Activated T-cell treated with anti-CD3 and anti-CD28 coated beads, Interleukin-2, amount 50 U/mL, for 4 hours (primary cell): ENCODE results near the gene CDHR3. TPM values are rescaled to one million over a fixed set of nuclear protein-coding genes. Genes with fewer than 3 reads are reported as not detected.

Experiments
- ATAC-seq, 2 donors: fragments of 200-7000 bp; cut with Tn5 transposase; one replicate each; pipeline ENCODE4 v1.10.0; 2021
- DNase-seq: peaks from one replicate; pipeline ENCODE4 v3.0.0-alpha.2; 2020
- H3K27me3 Mint-ChIP-seq: one replicate; pipeline ENCODE4 v1.8.0; 2021; ENCODE audit warnings: low read depth, mixed read lengths
- H3K36me3 Mint-ChIP-seq: one replicate; pipeline ENCODE4 v1.8.0; 2022; ENCODE audit warnings: mixed read lengths; ENCODE audit not compliant: insufficient read depth
- H3K4me1 Mint-ChIP-seq: one replicate; pipeline ENCODE4 v1.8.0; 2021; ENCODE audit warnings: low read depth, mixed read lengths
- H3K4me3 Mint-ChIP-seq: one replicate; pipeline ENCODE4 v1.8.0; 2021; ENCODE audit warnings: mild to moderate bottlenecking, moderate library complexity, mixed read lengths
- H3K9me3 Mint-ChIP-seq: one replicate; pipeline ENCODE4 v1.8.0; 2021; ENCODE audit warnings: mixed read lengths
- total RNA-seq, 3 donors: library from RNA; stranded (reverse); gene quantifications; one replicate each; pipeline ENCODE4 v1.2.1, GENCODE V29; 2021

CDHR3 gene
- total RNA-seq, 3 donors from 2014 or later, result 0.56 to 0.66 (median 0.63) TPM

DNA sequence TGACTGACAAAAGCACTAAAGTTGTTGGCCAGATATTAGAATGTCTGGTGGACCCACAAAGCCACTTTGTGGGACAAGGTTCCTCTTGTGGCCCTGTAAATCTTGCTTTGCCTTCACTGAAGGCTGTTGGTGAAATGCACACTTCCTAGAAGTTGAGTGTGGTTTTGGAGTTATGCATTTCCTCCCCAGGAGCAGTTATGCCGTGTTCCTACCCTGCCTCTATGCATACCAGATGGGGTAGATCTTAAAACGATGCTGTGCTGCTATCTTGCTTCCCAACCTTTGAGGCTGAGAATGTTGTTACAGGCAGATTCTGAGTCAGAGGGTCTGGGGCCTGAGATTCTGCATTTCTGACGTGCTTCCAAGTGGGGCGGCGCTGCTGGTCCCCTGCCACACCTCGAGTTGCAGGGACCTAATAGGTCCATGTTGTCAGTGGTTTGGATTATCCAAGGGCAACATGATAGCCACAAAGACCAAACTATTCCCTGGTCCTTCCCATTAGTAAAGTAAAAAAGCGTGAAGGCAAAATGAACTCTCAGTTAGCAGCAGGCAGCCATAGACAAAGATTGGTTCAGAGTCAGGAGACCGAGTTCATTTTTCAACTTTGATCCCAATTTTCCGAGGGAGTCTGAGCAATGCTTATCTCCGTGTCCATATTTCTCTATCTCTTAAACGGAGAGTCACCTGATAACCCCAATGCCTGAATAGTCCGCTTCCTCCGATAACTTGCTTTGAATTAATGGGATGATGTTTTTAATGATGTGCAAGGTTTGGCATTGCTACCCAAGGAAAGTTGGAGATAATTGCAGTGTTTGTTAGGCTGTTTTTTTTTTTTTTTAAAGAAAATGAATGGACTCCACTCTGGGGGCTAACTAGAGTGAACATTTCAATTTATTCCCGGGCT, 55.8 kb downstream of the CDHR3 start:
- Mint-ChIP-seq H3K4me3 (no peak overlapping the region), H3K27me3 (peaks cover 1% of the 10 kb centered on the region), H3K4me1 (peaks cover 65% of the 10 kb centered on the region), H3K36me3 (no peaks in the 10 kb centered on the region), H3K9me3 (no peaks in the 10 kb centered on the region)
- no peak for ATAC-seq
- no peak for DNase-seq

DNA sequence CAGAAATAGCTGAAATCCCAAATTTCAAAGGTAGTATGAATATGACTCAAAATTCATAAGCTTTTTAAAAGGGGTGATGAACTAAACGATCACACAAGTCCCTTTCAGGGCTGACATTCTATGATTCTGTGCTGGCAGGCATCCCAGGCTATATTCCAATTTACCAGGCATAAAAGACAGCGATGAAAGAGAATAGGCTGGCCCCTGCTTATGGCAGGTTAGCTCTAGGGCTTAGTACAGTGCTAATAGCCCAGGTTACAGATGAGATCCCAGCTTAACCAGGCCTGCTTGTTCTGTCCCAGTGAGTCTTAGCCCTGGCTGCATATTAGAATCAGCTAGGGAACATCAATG, 56.4 kb downstream of the CDHR3 start:
- Mint-ChIP-seq H3K36me3 (no peaks in the 10 kb centered on the region), H3K4me3 (no peak overlapping the region), H3K27me3 (peaks cover 1% of the 10 kb centered on the region), H3K4me1 (peaks cover 71% of the 10 kb centered on the region), H3K9me3 (no peaks in the 10 kb centered on the region)
- no peak for ATAC-seq
- DNase-seq, result no peak

- no peaks in the 10 kb centered on the region for H3K27me3 Mint-ChIP-seq
- no peaks in the 10 kb centered on the region for H3K36me3 Mint-ChIP-seq
- peaks cover 74% of the 10 kb centered on the region for H3K4me1 Mint-ChIP-seq
- no peaks in the 10 kb centered on the region for H3K9me3 Mint-ChIP-seq
- DNase-seq, result no peak
- H3K4me3 Mint-ChIP-seq, result no peak overlapping the region
- ATAC-seq, result peak in 1 of 2 donors; percentile 19
Observed at GRCh38 chr7:106021151-106022067, 58.3 kb downstream of the CDHR3 start.

DNA sequence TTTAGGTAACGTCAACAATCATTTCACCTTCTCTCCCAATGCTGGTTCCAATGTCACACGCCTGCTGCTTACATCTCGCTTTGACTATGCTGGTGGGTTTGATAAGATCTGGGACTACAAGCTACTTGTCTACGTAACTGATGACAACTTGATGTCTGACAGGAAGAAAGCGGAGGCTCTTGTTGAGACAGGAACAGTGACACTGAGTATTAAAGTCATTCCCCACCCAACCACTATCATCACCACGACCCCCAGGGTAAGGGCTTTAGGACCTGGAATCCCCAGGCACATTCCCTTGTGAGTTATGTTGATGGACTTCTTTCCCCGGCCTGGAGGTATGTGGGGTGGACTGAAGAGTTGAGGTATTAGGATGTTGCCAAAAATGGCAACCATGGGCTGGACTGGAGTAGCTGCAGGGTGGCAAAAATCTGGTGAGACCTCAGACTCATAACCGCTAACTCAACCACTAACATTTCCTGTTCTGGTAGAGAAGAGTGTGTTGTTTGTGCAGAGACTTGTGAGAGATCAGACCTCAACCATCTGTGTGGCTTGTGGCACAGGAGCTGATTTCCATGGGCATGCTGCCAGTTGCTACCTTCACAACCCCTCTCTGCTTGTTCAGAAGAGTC, 59.2 kb downstream of the CDHR3 start:
- Mint-ChIP-seq H3K36me3 (no peaks in the 10 kb centered on the region), H3K4me1 (peaks cover 76% of the 10 kb centered on the region), H3K9me3 (no peaks in the 10 kb centered on the region), H3K27me3 (no peaks in the 10 kb centered on the region), H3K4me3 (peak overlapping the region; percentile 53)
- ATAC-seq, result peak; percentile 84 to 88
- peak; percentile 56 for DNase-seq

DNA sequence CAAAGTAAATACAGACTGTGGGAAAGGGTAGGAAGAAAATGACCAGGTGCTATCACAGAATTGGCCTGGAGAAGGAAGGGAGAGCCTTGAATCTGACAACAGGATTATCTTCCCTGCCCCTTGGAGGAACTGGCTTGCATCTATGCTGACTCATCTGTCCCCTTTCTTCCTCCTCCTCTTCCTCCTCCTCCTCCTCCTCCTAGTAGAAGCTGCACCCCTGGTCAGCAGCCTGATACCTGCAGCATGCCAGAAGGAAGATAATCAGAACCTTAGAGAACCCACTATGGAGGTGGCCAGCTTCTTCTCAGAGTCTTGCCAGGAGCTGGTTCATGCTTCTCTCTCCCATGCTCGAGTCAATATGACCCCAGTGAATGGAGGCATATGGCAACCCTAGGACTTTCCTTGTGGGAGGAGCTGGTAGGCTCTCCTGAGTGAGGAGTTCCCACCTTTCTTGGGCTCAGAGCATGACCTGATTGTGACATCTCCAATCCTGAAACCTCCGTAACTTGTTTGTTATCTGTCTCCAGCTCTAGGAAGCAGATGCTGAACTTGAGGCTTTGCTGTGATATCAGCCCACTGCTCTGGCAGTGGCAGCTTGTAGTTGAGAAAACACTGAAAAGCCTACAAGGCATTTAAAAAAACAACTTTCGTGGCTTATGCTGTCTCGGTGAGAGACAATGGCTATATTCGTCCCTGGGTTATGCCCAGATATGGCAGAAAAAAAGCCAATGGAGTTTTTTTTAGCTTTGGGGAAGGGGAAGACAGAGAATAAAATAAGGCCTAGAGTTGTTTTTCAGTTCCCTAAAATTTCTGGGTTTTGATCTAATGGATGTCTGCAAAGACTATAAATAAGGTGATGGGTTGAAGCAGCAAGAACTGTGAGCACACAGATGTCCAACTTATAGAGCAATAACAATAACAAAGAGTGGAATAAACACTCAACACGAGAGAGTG, 60.6 kb downstream of the CDHR3 start:
- DNase-seq, result no peak
- no peak for ATAC-seq
- Mint-ChIP-seq H3K27me3 (peaks cover 2% of the 10 kb centered on the region), H3K9me3 (no peaks in the 10 kb centered on the region), H3K4me1 (peaks cover 71% of the 10 kb centered on the region), H3K4me3 (no peak overlapping the region), H3K36me3 (no peaks in the 10 kb centered on the region)

DNA sequence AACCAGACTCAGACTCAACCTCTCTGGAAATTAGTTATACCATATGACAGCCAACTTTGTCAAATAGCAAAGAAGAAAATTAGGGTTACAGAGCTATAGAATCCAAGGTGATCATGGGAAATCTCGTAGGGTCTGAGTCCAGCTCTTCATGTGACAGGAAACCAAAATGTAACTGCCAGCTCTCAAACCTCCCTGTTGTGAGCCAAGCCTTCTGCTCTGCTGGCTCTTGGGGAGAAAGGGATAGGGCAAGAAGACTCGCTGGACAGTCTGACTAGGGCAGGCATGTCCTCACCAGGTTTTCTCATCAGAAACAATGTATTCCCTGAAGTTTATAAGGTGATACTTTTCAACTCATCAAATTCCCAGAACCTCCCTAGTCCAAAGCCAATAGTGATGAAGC, 63.0 kb downstream of the CDHR3 start:
- no peaks in the 10 kb centered on the region for H3K36me3 Mint-ChIP-seq
- H3K4me3 Mint-ChIP-seq, result no peak overlapping the region
- H3K9me3 Mint-ChIP-seq, result no peaks in the 10 kb centered on the region
- no peak for DNase-seq
- ATAC-seq, result no peak
- peaks cover 2% of the 10 kb centered on the region for H3K27me3 Mint-ChIP-seq
- H3K4me1 Mint-ChIP-seq, result peaks cover 58% of the 10 kb centered on the region

DNA sequence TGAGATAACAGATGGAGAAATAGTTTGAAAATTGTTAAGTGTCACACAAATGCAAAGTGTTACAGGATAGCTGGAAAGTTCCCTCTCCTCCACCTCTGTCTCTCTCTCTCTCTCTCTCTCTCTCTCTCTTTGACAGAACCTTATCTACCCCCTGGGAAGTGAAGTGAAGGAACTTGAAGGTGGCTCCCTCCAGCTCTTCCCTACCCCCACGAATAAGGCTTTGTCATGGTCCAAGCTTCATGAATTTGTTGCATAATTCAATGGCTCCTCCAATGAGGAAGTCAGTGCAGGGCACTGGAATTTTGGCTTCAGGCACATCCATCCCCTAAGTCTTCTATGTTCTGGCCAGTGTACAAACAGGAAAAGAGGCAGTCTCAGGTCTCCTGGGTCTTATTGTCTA, 66.4 kb downstream of the CDHR3 start:
- H3K4me1 Mint-ChIP-seq, result peaks cover 36% of the 10 kb centered on the region
- ATAC-seq (no peak), DNase-seq (no peak)
- no peak overlapping the region for H3K4me3 Mint-ChIP-seq
- no peaks in the 10 kb centered on the region for H3K9me3 Mint-ChIP-seq
- no peaks in the 10 kb centered on the region for H3K36me3 Mint-ChIP-seq
- peaks cover 2% of the 10 kb centered on the region for H3K27me3 Mint-ChIP-seq

GRCh38 chr7:106029941-106030340, 66.9 kb downstream of the CDHR3 start:
- H3K27me3 Mint-ChIP-seq, result peaks cover 2% of the 10 kb centered on the region
- ATAC-seq (no peak), DNase-seq (no peak)
- H3K9me3 Mint-ChIP-seq, result no peaks in the 10 kb centered on the region
- H3K4me3 Mint-ChIP-seq, result no peak overlapping the region
- H3K4me1 Mint-ChIP-seq, result peaks cover 31% of the 10 kb centered on the region
- no peaks in the 10 kb centered on the region for H3K36me3 Mint-ChIP-seq

DNA sequence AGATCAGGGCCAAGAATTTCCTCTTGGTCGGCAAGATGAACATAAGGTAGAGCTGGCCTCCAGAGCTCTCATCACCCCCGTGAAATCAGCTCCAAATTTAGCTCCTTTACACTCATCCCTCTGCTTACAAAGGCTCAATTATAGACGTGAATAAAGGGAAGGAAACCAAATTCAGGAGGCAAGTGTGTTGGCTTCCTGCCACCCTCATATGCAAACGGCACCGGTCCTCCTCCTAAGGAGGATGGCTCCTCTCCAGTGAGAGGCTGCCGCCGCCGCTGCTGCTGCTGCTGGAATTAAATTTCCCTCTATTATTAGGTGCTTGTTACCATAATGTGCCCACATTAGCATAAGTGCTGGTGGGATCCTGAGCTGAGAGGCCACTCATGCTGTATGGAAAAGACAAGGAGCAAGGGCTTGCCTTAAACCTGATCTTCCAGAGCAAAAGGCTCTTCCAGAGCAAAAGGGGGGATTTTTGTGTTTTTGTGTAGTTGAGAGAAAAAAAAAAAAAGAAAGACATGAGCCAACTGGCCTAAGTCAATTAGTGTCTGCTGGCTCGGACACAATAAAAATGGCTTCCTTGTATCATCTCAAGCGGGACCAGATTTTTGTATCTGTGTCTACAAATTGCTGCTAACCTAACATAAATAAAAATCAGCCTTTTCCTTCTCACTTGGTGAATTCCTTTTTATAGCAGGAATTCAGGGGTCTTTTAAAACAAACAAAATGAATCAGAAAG, 68.4 kb downstream of the CDHR3 start:
- no peak overlapping the region for H3K4me3 Mint-ChIP-seq
- H3K36me3 Mint-ChIP-seq, result no peaks in the 10 kb centered on the region
- ATAC-seq (no peak), DNase-seq (no peak)
- peaks cover 2% of the 10 kb centered on the region for H3K27me3 Mint-ChIP-seq
- H3K4me1 Mint-ChIP-seq, result peaks cover 22% of the 10 kb centered on the region
- H3K9me3 Mint-ChIP-seq, result no peaks in the 10 kb centered on the region

GRCh38 chr7:106032295-106032694, 69.2 kb downstream of the CDHR3 start:
- Mint-ChIP-seq H3K9me3 (no peaks in the 10 kb centered on the region), H3K27me3 (peaks cover 2% of the 10 kb centered on the region), H3K36me3 (no peaks in the 10 kb centered on the region), H3K4me1 (peaks cover 19% of the 10 kb centered on the region), H3K4me3 (no peak overlapping the region)
- no peak for ATAC-seq
- no peak for DNase-seq

GRCh38 chr7:106033735-106034134, 70.7 kb downstream of the CDHR3 start:
- H3K9me3 Mint-ChIP-seq, result no peaks in the 10 kb centered on the region
- H3K36me3 Mint-ChIP-seq, result no peaks in the 10 kb centered on the region
- H3K4me3 Mint-ChIP-seq, result no peak overlapping the region
- ATAC-seq (no peak), DNase-seq (no peak)
- peaks cover 19% of the 10 kb centered on the region for H3K4me1 Mint-ChIP-seq
- H3K27me3 Mint-ChIP-seq, result no peaks in the 10 kb centered on the region

DNA sequence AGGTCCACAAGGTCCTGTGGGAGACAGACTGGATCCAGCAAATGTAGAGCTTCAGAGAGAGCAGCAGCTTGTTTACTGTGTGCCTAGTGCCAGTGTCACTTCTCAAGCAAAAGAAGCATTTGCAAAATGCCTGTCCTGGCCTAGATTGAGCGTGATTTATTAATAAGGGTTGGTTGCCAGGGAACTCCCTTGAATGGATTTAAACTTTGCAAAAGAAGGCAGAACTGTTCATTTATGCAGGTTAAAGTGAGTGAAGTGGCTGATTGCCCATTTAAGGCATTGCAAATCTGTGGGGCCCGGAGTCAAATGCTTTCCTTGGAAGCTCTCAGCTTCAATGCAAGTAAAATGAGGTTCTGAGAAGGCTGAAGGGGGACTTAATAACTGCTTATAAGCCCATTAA, 71.3 kb downstream of the CDHR3 start:
- H3K4me1 Mint-ChIP-seq, result peaks cover 19% of the 10 kb centered on the region
- DNase-seq (no peak), ATAC-seq (no peak)
- H3K27me3 Mint-ChIP-seq, result no peaks in the 10 kb centered on the region
- no peaks in the 10 kb centered on the region for H3K9me3 Mint-ChIP-seq
- H3K36me3 Mint-ChIP-seq, result no peaks in the 10 kb centered on the region
- H3K4me3 Mint-ChIP-seq, result no peak overlapping the region

DNA sequence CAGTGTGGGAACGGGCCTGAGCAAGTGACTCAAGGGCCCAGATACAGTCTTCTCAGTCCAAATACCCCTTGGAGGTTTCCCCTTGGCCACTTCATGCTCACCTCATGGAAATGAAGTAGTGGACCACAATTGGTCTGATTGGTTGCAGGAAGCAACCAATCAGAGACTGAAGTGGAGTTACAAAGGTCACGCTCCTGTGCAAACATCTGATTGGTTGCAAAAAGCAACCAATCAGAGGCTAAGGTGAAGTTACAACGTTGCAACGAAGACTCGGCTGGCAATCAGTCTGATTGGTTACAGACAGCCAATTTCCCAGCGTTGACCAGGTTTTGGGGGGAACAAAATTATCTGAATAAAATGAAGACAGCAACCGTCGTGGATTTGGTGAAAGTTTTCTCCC, 72.5 kb downstream of the CDHR3 start:
- no peaks in the 10 kb centered on the region for H3K27me3 Mint-ChIP-seq
- ATAC-seq, result no peak
- no peak for DNase-seq
- H3K9me3 Mint-ChIP-seq, result no peaks in the 10 kb centered on the region
- H3K36me3 Mint-ChIP-seq, result no peaks in the 10 kb centered on the region
- H3K4me3 Mint-ChIP-seq, result no peak overlapping the region
- peaks cover 22% of the 10 kb centered on the region for H3K4me1 Mint-ChIP-seq
